ENCODE results near the gene PTPN5. TPM values are rescaled to one million over a fixed set of nuclear protein-coding genes. Genes with fewer than 3 reads are reported as not detected.
"Not testable (repeated sequence)": the region's sequence is repeated elsewhere in the genome, so short reads cannot be mapped to it uniquely, and the experiment has no call there.

Gene PTPN5
- total RNA-seq, 5 donors from 2014 or later (not counting 1 experiment from before 2014, with no cell fraction given) = 0.22 TPM; not detected in 4

DNA sequence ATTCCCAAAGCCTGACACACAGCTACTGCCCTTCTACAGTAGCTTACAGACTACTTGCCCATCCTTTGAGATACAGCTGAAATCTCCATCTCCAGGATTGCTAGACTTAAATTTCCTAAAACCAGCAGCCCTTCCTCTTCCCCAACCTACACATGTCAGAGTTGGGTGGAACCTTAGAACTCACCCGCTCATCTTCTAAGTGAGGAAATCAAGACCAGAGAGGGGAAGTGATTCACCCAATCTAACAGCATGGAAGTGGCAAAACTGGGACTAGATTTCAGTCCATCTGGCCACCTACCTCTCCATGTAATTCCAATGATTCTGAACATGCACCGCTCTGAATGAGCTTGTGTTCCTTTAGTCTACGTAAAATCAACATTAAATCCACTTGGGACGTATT is 94.0 kb downstream of the PTPN5 start:
- H3K4me1 Mint-ChIP-seq = peaks cover 17 to 20% (median 20%) of the 10 kb centered on the region in 3 donors

DNA sequence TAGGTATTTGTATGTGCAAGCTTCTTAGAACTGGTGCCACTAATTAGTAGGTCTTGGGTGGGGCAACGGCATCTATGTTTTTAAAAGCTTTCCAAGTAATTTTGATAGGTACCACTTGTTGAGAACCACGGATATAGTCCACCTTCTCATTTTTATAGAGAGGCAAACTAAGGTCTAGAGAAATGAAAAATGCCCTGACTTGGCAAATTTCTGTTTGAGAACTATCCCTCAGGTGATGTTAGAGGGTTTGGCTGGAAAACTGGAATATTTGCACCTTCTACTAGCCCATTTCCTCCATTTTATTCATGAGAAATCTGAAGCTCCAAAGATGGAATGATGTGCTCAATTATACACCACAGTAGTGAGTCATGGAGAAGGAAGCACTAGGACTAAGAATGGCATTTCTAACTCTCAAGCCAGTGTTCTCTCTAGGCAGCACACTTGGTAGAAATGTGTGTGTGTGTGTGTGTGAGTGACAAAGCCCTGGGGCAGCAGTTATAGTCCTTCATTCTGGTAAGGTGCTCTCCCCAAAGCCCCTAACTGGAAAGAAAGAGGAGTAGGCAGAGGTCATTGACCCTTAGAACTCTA is 94.9 kb downstream of the PTPN5 start:
- Histone ChIP-seq H3K27ac (ENCODE audit: low read length) (no peak overlapping the region), H3K27me3 (replicated peaks in 1 of 2; ENCODE audit: control insufficient read depth in 2 of 2, extremely low read depth in 1 of 2, insufficient read depth in 2 of 2, low read length in 1 of 2) (peaks cover 0 to 17% of the 10 kb centered on the region in 2 experiments), H3K9me3 (no peaks in the 10 kb centered on the region), H3K4me1 (ENCODE audit: control insufficient read depth in 1 of 2, extremely low read depth in 1 of 2, insufficient read depth in 2 of 2, low read length in 2 of 2) (peaks cover 2 to 15% of the 10 kb centered on the region in 2 experiments), H3K4me3 (ENCODE audit: control insufficient read depth in 1 of 2, extremely low read depth in 1 of 2, low read length in 1 of 2) (no peak overlapping the region), H3K36me3 (ENCODE audit: control insufficient read depth in 2 of 2, extremely low read depth in 1 of 2, insufficient read depth in 1 of 2, low read length in 1 of 2) (no peaks in the 10 kb centered on the region)
- ChIA-PET POLR2A (interaction anchor here in 1 of 2 donors (0.5 kb wide), 1 partner anchor 169 kb away, joined by 5 read pairs; no protein-coding TSS in a partner anchor), CTCF (interaction anchor here in 1 of 2 donors (0.5 kb wide), 1 partner anchor 535 kb away, joined by 6 read pairs; no protein-coding TSS in a partner anchor)
- peaks cover 17 to 20% (median 20%) of the 10 kb centered on the region in 3 donors for H3K4me1 Mint-ChIP-seq
- H3K27me3 Mint-ChIP-seq = peaks cover 0 to 3% of the 10 kb centered on the region in 2 donors
- no peak overlapping the region for H3K4me3 Mint-ChIP-seq
- H3K36me3 Mint-ChIP-seq = no peaks in the 10 kb centered on the region
- no peaks in the 10 kb centered on the region for H3K9me3 Mint-ChIP-seq
- DNase-seq (no peak), ATAC-seq (replicated peaks in 1 of 4) (no peak)
- H3K27ac Mint-ChIP-seq = no peak overlapping the region
- no CpG with 5 or more reads among the region's 2 CpGs for WGBS (ENCODE audit: insufficient coverage)

More for the DNA sequence above, 94.0 kb downstream of the PTPN5 start:
- no peak for ATAC-seq (replicated peaks in 1 of 4)
- Mint-ChIP-seq H3K9me3 (no peaks in the 10 kb centered on the region), H3K4me3 (peak overlapping the region in 1 of 3 donors; percentile 61), H3K36me3 (no peaks in the 10 kb centered on the region), H3K27me3 (peaks cover 0 to 3% of the 10 kb centered on the region in 2 donors), H3K27ac (peak overlapping the region; percentile 77 to 82)
- Histone ChIP-seq H3K4me3 (ENCODE audit: control insufficient read depth in 1 of 2, extremely low read depth in 1 of 2, low read length in 1 of 2) (no peak overlapping the region), H3K27ac (ENCODE audit: low read length) (no peak overlapping the region), H3K36me3 (ENCODE audit: control insufficient read depth in 2 of 2, extremely low read depth in 1 of 2, insufficient read depth in 1 of 2, low read length in 1 of 2) (no peaks in the 10 kb centered on the region), H3K9me3 (no peaks in the 10 kb centered on the region), H3K4me1 (ENCODE audit: control insufficient read depth in 1 of 2, extremely low read depth in 1 of 2, insufficient read depth in 2 of 2, low read length in 2 of 2) (peaks cover 2 to 15% of the 10 kb centered on the region in 2 experiments), H3K27me3 (replicated peaks in 1 of 2; ENCODE audit: control insufficient read depth in 2 of 2, extremely low read depth in 1 of 2, insufficient read depth in 2 of 2, low read length in 1 of 2) (peaks cover 0 to 17% of the 10 kb centered on the region in 2 experiments)
- no peak for DNase-seq
- ChIA-PET POLR2A (no interaction called here), CTCF (interaction anchor here (0.5 to 1.0 kb wide), 3 partner anchors 24 to 386 kb away, joined by 3 to 4 read pairs (median 3); no protein-coding TSS in a partner anchor)
- 100% methylated on average over 3 of the region's 4 CpGs for WGBS (ENCODE audit: insufficient coverage)

DNA sequence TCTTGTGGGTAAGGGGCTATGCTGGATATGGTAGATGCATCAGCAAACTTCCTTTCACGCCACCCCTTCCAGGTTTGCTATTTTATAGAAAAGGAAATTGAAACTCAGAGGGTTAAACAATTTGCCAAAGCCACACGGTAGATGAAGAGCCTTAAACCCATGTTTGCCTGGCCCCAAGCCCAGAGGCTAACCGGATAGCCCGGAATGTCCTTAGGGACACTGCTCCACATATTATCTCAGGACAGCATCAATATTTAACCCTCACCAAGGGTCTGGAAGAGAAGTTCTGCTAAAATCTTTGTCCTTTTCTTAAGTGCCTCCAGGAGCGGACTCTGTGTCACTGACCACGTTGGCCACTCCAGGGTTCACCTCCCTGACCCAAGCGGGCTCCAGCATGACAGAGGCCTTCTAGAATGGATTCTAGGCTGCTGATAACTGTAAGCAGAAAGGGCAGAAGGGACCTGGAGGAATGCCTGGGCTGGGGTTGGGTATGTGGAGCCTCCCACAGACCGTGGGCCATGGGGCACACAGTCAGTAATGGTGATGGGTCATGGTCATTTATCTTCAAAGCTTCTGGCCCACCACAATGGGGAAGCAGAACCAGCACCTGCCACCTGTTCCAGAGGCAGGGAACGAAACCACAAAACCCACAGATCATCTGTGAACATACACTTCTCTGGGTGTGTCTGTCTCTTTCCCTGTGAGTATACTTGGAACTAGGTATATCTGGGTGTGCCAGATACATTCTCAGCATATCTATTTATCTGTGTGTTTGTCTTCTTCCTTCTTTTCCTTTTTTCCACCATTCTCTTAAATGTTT is 98.4 kb downstream of the PTPN5 start:
- Histone ChIP-seq H3K4me3 (ENCODE audit: control insufficient read depth in 1 of 2, extremely low read depth in 1 of 2, low read length in 1 of 2) (no peak overlapping the region), H3K36me3 (ENCODE audit: control insufficient read depth in 2 of 2, extremely low read depth in 1 of 2, insufficient read depth in 1 of 2, low read length in 1 of 2) (no peaks in the 10 kb centered on the region), H3K27ac (ENCODE audit: low read length) (no peak overlapping the region), H3K27me3 (replicated peaks in 1 of 2; ENCODE audit: control insufficient read depth in 2 of 2, extremely low read depth in 1 of 2, insufficient read depth in 2 of 2, low read length in 1 of 2) (no peaks in the 10 kb centered on the region), H3K9me3 (no peaks in the 10 kb centered on the region), H3K4me1 (ENCODE audit: control insufficient read depth in 1 of 2, extremely low read depth in 1 of 2, insufficient read depth in 2 of 2, low read length in 2 of 2) (peaks cover 0 to 1% of the 10 kb centered on the region in 2 experiments)
- no peaks in the 10 kb centered on the region for H3K36me3 Mint-ChIP-seq
- no peak overlapping the region for H3K27ac Mint-ChIP-seq
- H3K9me3 Mint-ChIP-seq = no peaks in the 10 kb centered on the region
- 92% methylated on average over 5 of the region's 9 CpGs for WGBS (ENCODE audit: insufficient coverage)
- H3K4me3 Mint-ChIP-seq = no peak overlapping the region
- DNase-seq (no peak), ATAC-seq (replicated peaks in 1 of 4) (no peak)
- no peaks in the 10 kb centered on the region for H3K27me3 Mint-ChIP-seq
- ChIA-PET POLR2A (no interaction called here), CTCF (interaction anchor here in 1 of 2 donors (0.5 kb wide), 1 partner anchor 589 kb away, joined by 3 read pairs; no protein-coding TSS in a partner anchor)
- peaks cover 3 to 8% (median 4%) of the 10 kb centered on the region in 3 donors for H3K4me1 Mint-ChIP-seq

DNA sequence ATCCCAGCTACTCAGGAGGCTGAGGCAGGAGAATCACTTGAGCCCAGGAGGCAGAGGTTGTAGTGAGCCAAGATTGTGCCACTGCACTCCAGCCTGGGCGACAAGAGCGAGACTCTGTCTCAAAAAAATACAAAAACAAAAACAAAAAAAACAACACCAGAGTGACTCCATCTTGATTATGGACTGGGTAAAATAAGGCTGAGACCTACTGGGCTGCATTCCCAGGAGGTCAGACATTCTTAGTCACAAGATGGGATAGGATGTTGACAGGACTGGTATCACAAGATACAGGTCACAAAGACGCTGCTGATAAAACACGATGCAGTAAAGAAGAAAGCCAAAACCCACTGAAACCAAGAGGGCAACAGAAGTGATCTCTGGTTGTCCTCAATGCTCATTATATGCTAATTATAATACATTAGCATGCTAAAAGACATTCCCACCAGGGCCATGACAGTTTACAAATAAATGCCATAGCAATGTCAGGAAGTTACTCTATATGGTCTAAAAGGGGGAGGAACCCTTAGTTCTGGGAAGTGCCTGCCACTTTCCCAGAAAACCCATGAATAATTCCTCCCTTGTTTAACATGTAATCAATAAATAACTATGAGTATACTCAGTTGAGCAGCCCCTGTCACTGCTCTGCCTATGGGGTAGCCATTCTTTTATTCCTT is 100.0 kb downstream of the PTPN5 start:
- H3K27ac Mint-ChIP-seq; ATAC-seq (replicated peaks in 1 of 4); H3K4me1 ChIP-seq (ENCODE audit: control insufficient read depth in 1 of 2, extremely low read depth in 1 of 2, insufficient read depth in 2 of 2, low read length in 2 of 2); H3K9me3 Mint-ChIP-seq; H3K9me3 ChIP-seq; H3K36me3 Mint-ChIP-seq; H3K27me3 Mint-ChIP-seq; DNase-seq; POLR2A ChIA-PET; H3K4me1 Mint-ChIP-seq; H3K27me3 ChIP-seq (replicated peaks in 1 of 2; ENCODE audit: control insufficient read depth in 2 of 2, extremely low read depth in 1 of 2, insufficient read depth in 2 of 2, low read length in 1 of 2); H3K36me3 ChIP-seq (ENCODE audit: control insufficient read depth in 2 of 2, extremely low read depth in 1 of 2, insufficient read depth in 1 of 2, low read length in 1 of 2); H3K4me3 ChIP-seq (ENCODE audit: control insufficient read depth in 1 of 2, extremely low read depth in 1 of 2, low read length in 1 of 2); H3K27ac ChIP-seq (ENCODE audit: low read length); H3K4me3 Mint-ChIP-seq: not testable (repeated sequence)
- CTCF ChIA-PET = interaction anchor here in 1 of 2 donors (1.3 kb wide), 1 partner anchor 151 kb away, joined by 5 read pairs; no protein-coding TSS in a partner anchor
- WGBS (ENCODE audit: insufficient coverage) = 80% methylated on average over 1 of the region's 4 CpGs

DNA sequence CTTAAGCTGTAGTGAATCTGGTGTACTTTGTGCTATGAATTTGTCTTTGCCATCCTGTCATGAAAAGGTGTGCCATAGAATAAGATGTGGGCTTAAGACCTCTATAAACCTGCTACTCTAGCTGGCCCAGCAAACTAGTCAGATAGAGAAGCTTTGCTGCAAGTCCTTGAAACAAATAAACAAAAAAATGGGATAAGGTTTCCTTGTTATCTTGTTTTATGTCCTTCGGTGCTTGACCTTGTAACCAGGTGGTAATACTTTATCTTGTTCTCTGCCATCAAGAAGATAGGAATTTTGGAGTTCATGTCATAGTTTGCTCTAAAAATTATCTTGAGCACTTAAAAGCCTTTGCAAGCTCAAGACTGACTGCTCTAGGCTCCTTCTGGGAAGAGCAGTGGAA is 107.3 kb downstream of the PTPN5 start:
- no peak for ATAC-seq (replicated peaks in 1 of 4)
- Histone ChIP-seq H3K27ac (ENCODE audit: low read length) (no peak overlapping the region), H3K9me3 (no peaks in the 10 kb centered on the region), H3K4me3 (ENCODE audit: control insufficient read depth in 1 of 2, extremely low read depth in 1 of 2, low read length in 1 of 2) (no peak overlapping the region), H3K36me3 (ENCODE audit: control insufficient read depth in 2 of 2, extremely low read depth in 1 of 2, insufficient read depth in 1 of 2, low read length in 1 of 2) (no peaks in the 10 kb centered on the region), H3K4me1 (ENCODE audit: control insufficient read depth in 1 of 2, extremely low read depth in 1 of 2, insufficient read depth in 2 of 2, low read length in 2 of 2) (no peaks in the 10 kb centered on the region), H3K27me3 (replicated peaks in 1 of 2; ENCODE audit: control insufficient read depth in 2 of 2, extremely low read depth in 1 of 2, insufficient read depth in 2 of 2, low read length in 1 of 2) (no peaks in the 10 kb centered on the region)
- WGBS (ENCODE audit: insufficient coverage) = no CpG with 5 or more reads among the region's 1 CpG
- Mint-ChIP-seq H3K27me3 (no peaks in the 10 kb centered on the region), H3K4me3 (no peak overlapping the region), H3K4me1 (peaks cover 4% of the 10 kb centered on the region in 3 donors), H3K9me3 (no peaks in the 10 kb centered on the region), H3K36me3 (no peaks in the 10 kb centered on the region), H3K27ac (no peak overlapping the region)
- ChIA-PET CTCF (interaction anchor here in 1 of 2 donors (1.1 kb wide), 1 partner anchor 39 kb away, joined by 3 read pairs; no protein-coding TSS in a partner anchor), POLR2A (interaction anchor here in 1 of 2 donors (0.6 kb wide), 1 partner anchor 1583 kb away, joined by 3 read pairs; no protein-coding TSS in a partner anchor)
- no peak for DNase-seq

DNA sequence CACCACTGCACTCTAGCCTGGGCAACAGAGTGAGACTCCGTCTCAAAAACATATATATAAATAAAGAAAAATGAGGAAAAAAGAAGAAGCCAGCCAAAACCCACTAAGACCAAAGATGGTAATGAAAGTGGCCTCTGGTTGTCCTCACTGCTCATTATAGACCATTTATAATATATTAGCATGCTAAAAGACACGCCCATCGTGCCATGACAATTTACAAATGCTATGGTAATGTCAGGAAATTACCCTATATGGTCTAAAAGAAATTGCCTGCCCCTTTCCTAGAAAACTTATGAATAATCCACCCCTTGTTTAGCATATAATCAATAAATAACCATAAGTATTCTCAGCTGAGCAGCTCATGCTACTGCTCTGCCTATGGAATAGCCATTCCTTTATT is 109.1 kb downstream of the PTPN5 start:
- no peaks in the 10 kb centered on the region for H3K27me3 Mint-ChIP-seq
- H3K36me3 ChIP-seq (ENCODE audit: control insufficient read depth in 2 of 2, extremely low read depth in 1 of 2, insufficient read depth in 1 of 2, low read length in 1 of 2) = no peaks in the 10 kb centered on the region
- no peaks in the 10 kb centered on the region for H3K36me3 Mint-ChIP-seq
- CTCF ChIA-PET = no interaction called here
- peaks cover 6 to 10% (median 7%) of the 10 kb centered on the region in 3 donors for H3K4me1 Mint-ChIP-seq
- H3K27ac Mint-ChIP-seq = no peak overlapping the region
- no peak for ATAC-seq (replicated peaks in 1 of 4)
- peaks cover 0 to 2% of the 10 kb centered on the region in 2 experiments for H3K4me1 ChIP-seq (ENCODE audit: control insufficient read depth in 1 of 2, extremely low read depth in 1 of 2, insufficient read depth in 2 of 2, low read length in 2 of 2)
- no peak overlapping the region for H3K4me3 Mint-ChIP-seq
- H3K9me3 ChIP-seq = no peaks in the 10 kb centered on the region
- H3K27ac ChIP-seq (ENCODE audit: low read length) = no peak overlapping the region
- WGBS (ENCODE audit: insufficient coverage) = no CpG with 5 or more reads among the region's 3 CpGs
- no peak overlapping the region for H3K4me3 ChIP-seq (ENCODE audit: control insufficient read depth in 1 of 2, extremely low read depth in 1 of 2, low read length in 1 of 2)
- no peak for DNase-seq
- POLR2A ChIA-PET = no interaction called here
- no peaks in the 10 kb centered on the region for H3K27me3 ChIP-seq (replicated peaks in 1 of 2; ENCODE audit: control insufficient read depth in 2 of 2, extremely low read depth in 1 of 2, insufficient read depth in 2 of 2, low read length in 1 of 2)
- no peaks in the 10 kb centered on the region for H3K9me3 Mint-ChIP-seq

Data from T-cell (primary cell).